Measurements from ENCODE around the gene DLST.

DLST gene

DNA sequence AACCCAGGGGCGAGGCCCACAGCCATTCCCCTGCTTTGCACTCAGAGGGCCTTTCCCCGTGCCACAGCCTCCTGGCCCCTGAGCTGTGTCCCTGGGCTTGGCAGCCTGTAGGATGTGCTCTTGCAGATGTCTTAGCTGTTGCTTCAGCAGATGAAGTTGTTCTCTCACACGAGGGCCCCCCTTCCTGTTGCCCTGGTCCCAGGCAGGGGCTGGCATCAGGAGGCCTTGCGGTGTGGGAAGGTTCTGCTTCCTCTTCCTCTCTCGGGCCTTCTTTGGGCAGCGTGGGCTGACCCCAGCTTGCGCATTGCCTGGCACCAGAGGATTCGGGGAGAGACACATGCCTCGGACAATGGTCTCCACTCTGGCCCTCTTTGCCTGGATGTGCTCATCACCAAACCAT is 18.4 kb upstream of the DLST start:
- H3K27ac ChIP-seq (ENCODE audit: extremely low read depth, low read depth, low read length): no peak overlapping the region
- TF ChIP-seq, protein P1, sequence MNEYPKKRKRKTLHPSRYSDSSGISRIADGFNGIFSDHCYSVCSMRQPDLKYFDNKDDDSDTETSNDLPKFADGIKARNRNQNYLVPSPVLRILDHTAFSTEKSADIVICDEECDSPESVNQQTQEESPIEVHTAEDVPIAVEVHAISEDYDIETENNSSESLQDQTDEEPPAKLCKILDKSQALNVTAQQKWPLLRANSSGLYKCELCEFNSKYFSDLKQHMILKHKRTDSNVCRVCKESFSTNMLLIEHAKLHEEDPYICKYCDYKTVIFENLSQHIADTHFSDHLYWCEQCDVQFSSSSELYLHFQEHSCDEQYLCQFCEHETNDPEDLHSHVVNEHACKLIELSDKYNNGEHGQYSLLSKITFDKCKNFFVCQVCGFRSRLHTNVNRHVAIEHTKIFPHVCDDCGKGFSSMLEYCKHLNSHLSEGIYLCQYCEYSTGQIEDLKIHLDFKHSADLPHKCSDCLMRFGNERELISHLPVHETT (tag by site-specific recombination; IDR thresholded peaks at IDR 0.05): no peak
- TF ChIP-seq ZBTB48 (tag by site-specific recombination; IDR thresholded peaks at IDR 0.05) (no peak), ZNF600 (tag by site-specific recombination; IDR thresholded peaks at IDR 0.05) (no peak), TRIM28 (IDR thresholded peaks at IDR 0.05; ENCODE audit: borderline replicate concordance, low read length) (no peak), HOXD13 (CRISPR knock-in tag; IDR thresholded peaks at IDR 0.05; ENCODE audit: borderline replicate concordance) (no peak), ZNF114 (tag by site-specific recombination; IDR thresholded peaks at IDR 0.05) (no peak), ZNF2 (tag by site-specific recombination; IDR thresholded peaks at IDR 0.05) (no peak), ZNF133 (tag by site-specific recombination; IDR thresholded peaks at IDR 0.05) (no peak), BCL11A (tag by site-specific recombination; IDR thresholded peaks at IDR 0.05; ENCODE audit: low read depth) (no peak), ZNF549 (tag by site-specific recombination; IDR thresholded peaks at IDR 0.05) (no peak), ZXDB (tag by site-specific recombination; IDR thresholded peaks at IDR 0.05) (no peak), ZNF138 (tag by site-specific recombination; IDR thresholded peaks at IDR 0.05; ENCODE audit: borderline replicate concordance) (no peak), YY2 (tag by site-specific recombination; IDR thresholded peaks at IDR 0.05) (no peak), GLI2 (tag by site-specific recombination; IDR thresholded peaks at IDR 0.05; ENCODE audit: borderline replicate concordance, low read depth) (no peak), OSR2 (tag by site-specific recombination; IDR thresholded peaks at IDR 0.05) (no peak)
- TF ChIP-seq, protein P2, sequence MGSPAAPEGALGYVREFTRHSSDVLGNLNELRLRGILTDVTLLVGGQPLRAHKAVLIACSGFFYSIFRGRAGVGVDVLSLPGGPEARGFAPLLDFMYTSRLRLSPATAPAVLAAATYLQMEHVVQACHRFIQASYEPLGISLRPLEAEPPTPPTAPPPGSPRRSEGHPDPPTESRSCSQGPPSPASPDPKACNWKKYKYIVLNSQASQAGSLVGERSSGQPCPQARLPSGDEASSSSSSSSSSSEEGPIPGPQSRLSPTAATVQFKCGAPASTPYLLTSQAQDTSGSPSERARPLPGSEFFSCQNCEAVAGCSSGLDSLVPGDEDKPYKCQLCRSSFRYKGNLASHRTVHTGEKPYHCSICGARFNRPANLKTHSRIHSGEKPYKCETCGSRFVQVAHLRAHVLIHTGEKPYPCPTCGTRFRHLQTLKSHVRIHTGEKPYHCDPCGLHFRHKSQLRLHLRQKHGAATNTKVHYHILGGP (tag by site-specific recombination; IDR thresholded peaks at IDR 0.05): no peak
- TF ChIP-seq, protein P3, sequence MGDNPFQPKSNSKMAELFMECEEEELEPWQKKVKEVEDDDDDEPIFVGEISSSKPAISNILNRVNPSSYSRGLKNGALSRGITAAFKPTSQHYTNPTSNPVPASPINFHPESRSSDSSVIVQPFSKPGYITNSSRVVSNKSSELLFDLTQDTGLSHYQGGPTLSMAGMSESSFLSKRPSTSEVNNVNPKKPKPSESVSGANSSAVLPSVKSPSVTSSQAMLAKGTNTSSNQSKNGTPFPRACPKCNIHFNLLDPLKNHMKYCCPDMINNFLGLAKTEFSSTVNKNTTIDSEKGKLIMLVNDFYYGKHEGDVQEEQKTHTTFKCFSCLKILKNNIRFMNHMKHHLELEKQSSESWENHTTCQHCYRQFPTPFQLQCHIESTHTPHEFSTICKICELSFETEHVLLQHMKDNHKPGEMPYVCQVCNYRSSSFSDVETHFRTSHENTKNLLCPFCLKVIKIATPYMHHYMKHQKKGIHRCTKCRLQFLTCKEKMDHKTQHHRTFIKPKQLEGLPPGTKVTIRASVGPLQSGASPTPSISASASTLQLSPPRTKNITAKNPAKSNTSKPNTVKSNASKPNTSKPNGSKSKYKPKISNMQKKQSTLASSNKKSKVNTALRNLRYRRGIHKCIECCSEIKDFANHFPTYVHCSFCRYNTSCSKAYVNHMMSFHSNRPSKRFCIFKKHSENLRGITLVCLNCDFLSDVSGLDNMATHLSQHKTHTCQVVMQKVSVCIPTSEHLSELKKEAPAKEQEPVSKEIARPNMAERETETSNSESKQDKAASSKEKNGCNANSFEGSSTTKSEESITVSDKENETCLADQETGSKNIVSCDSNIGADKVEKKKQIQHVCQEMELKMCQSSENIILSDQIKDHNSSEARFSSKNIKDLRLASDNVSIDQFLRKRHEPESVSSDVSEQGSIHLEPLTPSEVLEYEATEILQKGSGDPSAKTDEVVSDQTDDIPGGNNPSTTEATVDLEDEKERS (tag by site-specific recombination; IDR thresholded peaks at IDR 0.05): no peak
- no peaks in the 10 kb centered on the region for H3K36me3 ChIP-seq (ENCODE audit: control insufficient read depth in 2 of 2, insufficient read depth in 1 of 2, low read length in 2 of 2)
- H3K4me1 ChIP-seq (ENCODE audit: control insufficient read depth, insufficient read depth, low read length): no peaks in the 10 kb centered on the region
- H3K4me3 ChIP-seq (ENCODE audit: low read depth, low read length): no peak overlapping the region
- ChIA-PET POLR2A (no interaction called here), CTCF (interaction anchor here (0.8 to 10.8 kb wide), 6 partner anchors 9 to 254 kb away, joined by 3 to 195 read pairs (median 38); no protein-coding TSS in a partner anchor)
- no peaks in the 10 kb centered on the region for H3K9me3 ChIP-seq (ENCODE audit: control insufficient read depth, insufficient read depth, low read depth, low read length)

DNA sequence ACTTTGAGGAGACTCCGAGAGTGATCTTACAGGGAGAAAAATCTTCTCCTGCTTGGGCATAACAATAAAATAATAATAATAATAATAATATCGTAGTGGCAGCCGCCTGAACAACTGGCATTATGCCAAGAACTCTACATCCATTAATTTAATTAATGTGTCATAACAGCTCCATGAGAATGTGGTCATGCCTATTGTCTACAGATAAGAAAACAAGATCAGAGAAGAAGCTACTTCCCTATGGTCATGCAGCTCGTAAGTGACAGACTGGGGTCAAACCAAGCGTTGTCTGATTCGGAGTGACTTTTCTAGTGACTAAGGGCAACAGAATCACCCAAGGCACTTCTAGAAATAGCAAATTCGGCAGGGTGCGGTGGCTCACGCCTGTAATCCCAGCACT is 17.5 kb upstream of the DLST start:
- Histone ChIP-seq H3K4me1 (ENCODE audit: control insufficient read depth, insufficient read depth, low read length) (no peaks in the 10 kb centered on the region), H3K4me3 (ENCODE audit: low read depth, low read length) (no peak overlapping the region), H3K36me3 (ENCODE audit: control insufficient read depth in 2 of 2, insufficient read depth in 1 of 2, low read length in 2 of 2) (no peaks in the 10 kb centered on the region), H3K9me3 (ENCODE audit: control insufficient read depth, insufficient read depth, low read depth, low read length) (no peaks in the 10 kb centered on the region), H3K27ac (ENCODE audit: extremely low read depth, low read depth, low read length) (no peak overlapping the region)
- ChIA-PET POLR2A (no interaction called here), CTCF (interaction anchor here (0.6 to 10.8 kb wide), 3 partner anchors 42 to 255 kb away, joined by 3 to 195 read pairs (median 3); no protein-coding TSS in a partner anchor)
- TF ChIP-seq ZNF350 (tag by site-specific recombination; IDR thresholded peaks at IDR 0.05) (no peak), ZNF610 (tag by site-specific recombination; IDR thresholded peaks at IDR 0.05; ENCODE audit: borderline replicate concordance) (no peak), ZNF391 (tag by site-specific recombination; IDR thresholded peaks at IDR 0.05; ENCODE audit: borderline replicate concordance, low read depth) (no peak), ZNF366 (tag by site-specific recombination; conservative IDR thresholded peaks at IDR 0.05) (no peak), KLF9 (tag by site-specific recombination; IDR thresholded peaks at IDR 0.05; ENCODE audit: low read depth) (no peak), IKZF3 (tag by site-specific recombination; IDR thresholded peaks at IDR 0.05) (no peak), ZNF623 (tag by site-specific recombination; IDR thresholded peaks at IDR 0.05) (no peak), ZNF555 (tag by site-specific recombination; conservative IDR thresholded peaks at IDR 0.05) (no peak), ZNF16 (tag by site-specific recombination; IDR thresholded peaks at IDR 0.05; ENCODE audit: low read depth) (no peak), ZBTB20 (tag by site-specific recombination; IDR thresholded peaks at IDR 0.05) (no peak)
- TF ChIP-seq, protein P4, sequence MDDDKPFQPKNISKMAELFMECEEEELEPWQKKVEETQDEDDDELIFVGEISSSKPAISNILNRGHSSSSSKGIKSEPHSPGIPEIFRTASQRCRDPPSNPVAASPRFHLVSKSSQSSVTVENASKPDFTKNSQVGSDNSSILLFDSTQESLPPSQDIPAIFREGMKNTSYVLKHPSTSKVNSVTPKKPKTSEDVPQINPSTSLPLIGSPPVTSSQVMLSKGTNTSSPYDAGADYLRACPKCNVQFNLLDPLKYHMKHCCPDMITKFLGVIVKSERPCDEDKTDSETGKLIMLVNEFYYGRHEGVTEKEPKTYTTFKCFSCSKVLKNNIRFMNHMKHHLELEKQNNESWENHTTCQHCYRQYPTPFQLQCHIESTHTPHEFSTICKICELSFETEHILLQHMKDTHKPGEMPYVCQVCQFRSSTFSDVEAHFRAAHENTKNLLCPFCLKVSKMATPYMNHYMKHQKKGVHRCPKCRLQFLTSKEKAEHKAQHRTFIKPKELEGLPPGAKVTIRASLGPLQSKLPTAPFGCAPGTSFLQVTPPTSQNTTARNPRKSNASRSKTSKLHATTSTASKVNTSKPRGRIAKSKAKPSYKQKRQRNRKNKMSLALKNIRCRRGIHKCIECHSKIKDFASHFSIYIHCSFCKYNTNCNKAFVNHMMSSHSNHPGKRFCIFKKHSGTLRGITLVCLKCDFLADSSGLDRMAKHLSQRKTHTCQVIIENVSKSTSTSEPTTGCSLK (tag by site-specific recombination; IDR thresholded peaks at IDR 0.05): no peak
- TF ChIP-seq, protein P5, sequence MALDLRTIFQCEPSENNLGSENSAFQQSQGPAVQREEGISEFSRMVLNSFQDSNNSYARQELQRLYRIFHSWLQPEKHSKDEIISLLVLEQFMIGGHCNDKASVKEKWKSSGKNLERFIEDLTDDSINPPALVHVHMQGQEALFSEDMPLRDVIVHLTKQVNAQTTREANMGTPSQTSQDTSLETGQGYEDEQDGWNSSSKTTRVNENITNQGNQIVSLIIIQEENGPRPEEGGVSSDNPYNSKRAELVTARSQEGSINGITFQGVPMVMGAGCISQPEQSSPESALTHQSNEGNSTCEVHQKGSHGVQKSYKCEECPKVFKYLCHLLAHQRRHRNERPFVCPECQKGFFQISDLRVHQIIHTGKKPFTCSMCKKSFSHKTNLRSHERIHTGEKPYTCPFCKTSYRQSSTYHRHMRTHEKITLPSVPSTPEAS (tag by site-specific recombination; IDR thresholded peaks at IDR 0.05): no peak
